Adrenal gland (tissue), 12 donors: ENCODE measurements around the gene CUX1. TPM values are rescaled to one million over a fixed set of nuclear protein-coding genes. Genes with fewer than 3 reads are reported as not detected.
A peak's percentile ranks its signal among the peaks of the same experiment; 100 is the strongest.

Source experiments
- DNase-seq, 7 donors: peaks; one replicate each; pipeline ENCODE4 v3.0.0-alpha.2; 2019 to 2020
- H3K27ac ChIP-seq, 5 donors: fragments of 200-600 bp; sonication (generic) in 4 of 5; 1 replicate in 3 of 5; 2 replicates in 2 of 5; pipeline versions ENCODE4 v1.5.1 to v1.8.0; 2016 to 2020; ENCODE audit warnings: mild to moderate bottlenecking in 1 of 5
- H3K27me3 ChIP-seq: fragments of 200-600 bp; 2 replicates; pipeline ENCODE4 v1.8.0; 2021
- H3K36me3 ChIP-seq, 2 donors: fragments of 200-600 bp; replicated peaks in 1 of 2; 1 replicate in 1 of 2; 2 replicates in 1 of 2; pipeline versions ENCODE4 v1.5.1 to v1.8.0; 2018 to 2022
- H3K4me1 ChIP-seq, 2 donors: fragments of 200-600 bp; replicated peaks in 1 of 2; 1 replicate in 1 of 2; 2 replicates in 1 of 2; pipeline versions ENCODE4 v1.5.1 to v1.8.0; 2018 to 2021
- H3K4me3 ChIP-seq, 4 donors: fragments of 200-600 bp; sonication (generic) in 3 of 4; one replicate each; pipeline ENCODE4 v1.5.1; 2016 to 2018
- H3K9me3 ChIP-seq, 3 donors: fragments of 200-600 bp; sonication (generic) in 1 of 3; replicated peaks in 1 of 3; 1 replicate in 2 of 3; 2 replicates in 1 of 3; pipeline versions ENCODE4 v1.5.1 to v1.8.0; 2016 to 2021
- CTCF ChIP-seq, 6 experiments: fragments of 450-650 bp in 4 of 6; fragments of 200-600 bp in 2 of 6; sonication (generic) in 1 of 6; IDR thresholded peaks; 1 replicate in 5 of 6; 2 replicates in 1 of 6; pipeline versions ENCODE4 v1.5.1 to v1.8.0; 2016 to 2021; ENCODE audit warnings: antibody characterized with exemption in 6 of 6, mild to moderate bottlenecking in 2 of 6, moderate library complexity in 1 of 6
- POLR2A ChIP-seq, 2 donors: fragments of 450-650 bp; IDR thresholded peaks; one replicate each; pipeline ENCODE4 v1.6.1; 2017; ENCODE audit warnings: antibody characterized with exemption in 2 of 2, mild to moderate bottlenecking in 2 of 2, moderate library complexity in 1 of 2
- WGBS, 4 donors: extraction: QIAGEN DNeasy Blood & Tissue Kit in 2 of 4; methylation state at CpG; one replicate each; pipeline versions ENCODE4 v1.1.5 to v1.1.7; 2013 to 2017; 5-methylcytosine and 5-hydroxymethylcytosine counted together
- intact Hi-C, 2 donors: fragments of 100-400 bp; cut with DNase I; formaldehyde crosslinking; loops; one replicate each; pipeline versions ENCODE4 v1.14.1 to v1.15.0; 2022 to 2023
- polyA plus RNA-seq, 3 donors: library from polyadenylated mRNA; stranded (reverse); fragments of 200-250 nt in 2 of 3; fragments of 350-450 nt in 1 of 3; fragmentation: Illumina TruSeq in 1 of 3; extraction: RNeasy Lipid Tissue Mini Kit (QIAGEN cat#74804) in 1 of 3; gene quantifications; one replicate each; pipeline ENCODE4 v1.2.3, GENCODE V29; 2013 to 2014
- total RNA-seq, 9 donors: library from RNA; depleted of rRNA in 4 of 9; stranded (reverse); fragments of >200 nt in 4 of 9; fragments of 120-200 nt in 1 of 9; fragmentation: NEBNext Ultra II Directional in 1 of 9; extraction: Animal tissue kit (Norgen Biotek cat#: 25700) in 1 of 9; gene quantifications; one replicate each; pipeline versions ENCODE4 v1.1.0 to v1.2.4, GENCODE V29; 2013 to 2023
- donor health status: healthy with polysubstance abuse.
- donor health status: Bipolar disorder and iron deficiency.
- donor health status: DM: yes; HTN: yes; CAD: no.
- donor health status: DM: no; HTN: no; CAD: no.
- donor health status: DM: no; HTN: no; CAD: no.
- donor health status: DM: yes; HTN: yes; CAD: no.

Gene CUX1
- total and polyA plus RNA-seq, 12 donors: 17.2 to 72.6 (median 58.3) TPM

- H3K27ac ChIP-seq: no peak overlapping the region
- DNase-seq: peak in 1 of 7 donors; percentile 30
- H3K9me3 ChIP-seq: no peaks in the 10 kb centered on the region
- intact Hi-C loops: no loop called here
- no peak overlapping the region for H3K4me3 ChIP-seq
- TF ChIP-seq POLR2A (IDR thresholded peaks at IDR 0.05) (no peak), CTCF (IDR thresholded peaks at IDR 0.05) (no peak)
- H3K4me1 ChIP-seq: no peaks in the 10 kb centered on the region
- no peaks in the 10 kb centered on the region for H3K36me3 ChIP-seq
- 94 to 97% (median 95%) methylated on average over 8 to 14 of the region's 14 CpGs for WGBS, 4 donors
- H3K27me3 ChIP-seq: no peaks in the 10 kb centered on the region
These were observed 256.8 kb downstream of the CUX1 start for GRCh38 chr7:102073931-102074880.

GRCh38 chr7:102075126-102075525 is 257.7 kb downstream of the CUX1 start:
- intact Hi-C loops: no loop called here
- TF ChIP-seq CTCF (IDR thresholded peaks at IDR 0.05) (no peak), POLR2A (IDR thresholded peaks at IDR 0.05) (no peak)
- no peaks in the 10 kb centered on the region for H3K4me1 ChIP-seq
- no peak overlapping the region for H3K27ac ChIP-seq
- 93 to 94% (median 94%) methylated on average over 4 to 9 of the region's 9 CpGs for WGBS, 4 donors
- peak in 1 of 7 donors; percentile 34 for DNase-seq
- H3K4me3 ChIP-seq: no peak overlapping the region
- H3K27me3 ChIP-seq: no peaks in the 10 kb centered on the region
- H3K9me3 ChIP-seq: no peaks in the 10 kb centered on the region
- no peaks in the 10 kb centered on the region for H3K36me3 ChIP-seq

- intact Hi-C loops: no loop called here
- H3K27me3 ChIP-seq: no peaks in the 10 kb centered on the region
- no peak overlapping the region for H3K4me3 ChIP-seq
- WGBS, 4 donors: 94 to 98% (median 97%) methylated on average over 11 of the region's 11 CpGs
- no peaks in the 10 kb centered on the region for H3K4me1 ChIP-seq
- no peak overlapping the region for H3K27ac ChIP-seq
- no peaks in the 10 kb centered on the region for H3K9me3 ChIP-seq
- no peaks in the 10 kb centered on the region for H3K36me3 ChIP-seq
- DNase-seq: peak in 1 of 7 donors; percentile 15
- TF ChIP-seq CTCF (IDR thresholded peaks at IDR 0.05) (no peak), POLR2A (IDR thresholded peaks at IDR 0.05) (no peak)
These were observed 258.2 kb downstream of the CUX1 start for GRCh38 chr7:102075553-102076135.

- H3K4me1 ChIP-seq: no peaks in the 10 kb centered on the region
- no peak for TF ChIP-seq CTCF (IDR thresholded peaks at IDR 0.05)
- no peak for TF ChIP-seq POLR2A (IDR thresholded peaks at IDR 0.05)
- peak in 1 of 7 donors; percentile 18 for DNase-seq
- no peak overlapping the region for H3K27ac ChIP-seq
- no peaks in the 10 kb centered on the region for H3K36me3 ChIP-seq
- H3K27me3 ChIP-seq: no peaks in the 10 kb centered on the region
- H3K4me3 ChIP-seq: no peak overlapping the region
- H3K9me3 ChIP-seq: no peaks in the 10 kb centered on the region
- intact Hi-C loops: no loop called here
- 83 to 91% (median 84%) methylated on average over 5 of the region's 5 CpGs for WGBS, 4 donors
These were observed 259.7 kb downstream of the CUX1 start for GRCh38 chr7:102077081-102077480.
